H1 (cell line): Measurements from ENCODE around the gene FAR2. TPM values are rescaled to one million over a fixed set of nuclear protein-coding genes. Genes with fewer than 3 reads are reported as not detected.

Experiments
- CTCF ChIA-PET: fragments of 300-600 bp; sonication (Branson Sonifier 250); formaldehyde crosslinking; loops from one replicate; lab custom pipeline; 2021; ENCODE audit not compliant: partially characterized antibody; lab: Charles Lee
- POLR2A ChIA-PET: fragments of 300-600 bp; sonication (Branson Sonifier 250); formaldehyde crosslinking; loops from one replicate; lab custom pipeline; 2021; ENCODE audit warnings: inconsistent platforms; ENCODE audit not compliant: partially characterized antibody; lab: Charles Lee
- DNase-seq, 2 experiments: peaks; one replicate each; pipeline versions ENCODE4 v3.0.0 to v3.0.0-alpha.2; 2010 to 2022; ENCODE audit warnings: low spot score in 2 of 2, low read depth in 1 of 2, mixed read lengths in 1 of 2
- FAIRE-seq: peaks from 2 replicates; lab custom pipeline; 2011; peaks lifted over from hg19 to GRCh38; lab: Jason Lieb, UNC
- H2AFZ ChIP-seq: 2 replicates; pipeline ENCODE4 v1.8.1; 2012; ENCODE audit warnings: low read length, inconsistent platforms
- H2AK5ac ChIP-seq: 2 replicates; pipeline ENCODE4 v1.6.1; 2013; ENCODE audit warnings: low read depth, low read length
- H2BK120ac ChIP-seq: replicated peaks from 2 replicates; pipeline ENCODE3; 2013; ENCODE audit warnings: low read depth, low read length, inconsistent platforms
- H2BK12ac ChIP-seq: 2 replicates; pipeline ENCODE4 v1.6.1; 2013; ENCODE audit warnings: low read depth, low read length
- H2BK15ac ChIP-seq: 2 replicates; pipeline ENCODE4 v1.6.1; 2013; ENCODE audit warnings: low read length
- H2BK20ac ChIP-seq: 2 replicates; pipeline ENCODE4 v1.6.1; 2013; ENCODE audit warnings: low read length
- H2BK5ac ChIP-seq: 2 replicates; pipeline ENCODE4 v1.6.1; 2013; ENCODE audit warnings: low read depth, low read length
- H3K14ac ChIP-seq: 2 replicates; pipeline ENCODE4 v1.6.1; 2013; ENCODE audit warnings: inconsistent platforms; ENCODE audit not compliant: insufficient read length
- H3K18ac ChIP-seq: 2 replicates; pipeline ENCODE4 v1.6.1; 2013; ENCODE audit warnings: low read length; ENCODE audit errors: extremely low read depth
- H3K23ac ChIP-seq: 2 replicates; pipeline ENCODE4 v1.6.1; 2013; ENCODE audit warnings: inconsistent platforms; ENCODE audit not compliant: insufficient read length
- H3K23me2 ChIP-seq: 2 replicates; pipeline ENCODE4 v1.6.1; 2013; ENCODE audit warnings: low read depth, low read length
- H3K27ac ChIP-seq: 2 replicates; pipeline ENCODE4 v1.6.1; 2011; ENCODE audit warnings: low read depth, low read length, inconsistent platforms
- H3K27me3 ChIP-seq, 4 experiments: replicated peaks in 1 of 4; 1 replicate in 1 of 4; 2 replicates in 3 of 4; pipeline versions ENCODE4 v1.6.1 to v1.8.1; 2011 to 2013; ENCODE audit warnings: low read length in 3 of 4, mild to moderate bottlenecking in 3 of 4, inconsistent platforms in 2 of 4, mixed read lengths in 2 of 4, moderate library complexity in 1 of 4; ENCODE audit not compliant: control insufficient read depth in 3 of 4, insufficient read depth in 3 of 4; ENCODE audit errors: extremely low read depth in 1 of 4
- H3K36me3 ChIP-seq, 4 experiments: 2 replicates each; pipeline versions ENCODE4 v1.6.1 to v1.8.1; 2011 to 2013; ENCODE audit warnings: mild to moderate bottlenecking in 4 of 4, low read length in 3 of 4, moderate library complexity in 2 of 4, control low read depth in 1 of 4, inconsistent platforms in 1 of 4; ENCODE audit not compliant: insufficient read depth in 4 of 4, control insufficient read depth in 2 of 4
- H3K4ac ChIP-seq: replicated peaks from 2 replicates; pipeline ENCODE3; 2013; ENCODE audit warnings: low read length, low read depth, mixed read lengths, inconsistent platforms; ENCODE audit not compliant: insufficient read length
- H3K4me1 ChIP-seq, 4 experiments: replicated peaks in 1 of 4; 1 replicate in 1 of 4; 2 replicates in 3 of 4; pipeline versions ENCODE4 v1.6.1 to v1.8.1; 2011 to 2013; ENCODE audit warnings: low read length in 3 of 4, inconsistent platforms in 2 of 4, mixed read lengths in 1 of 4; ENCODE audit not compliant: insufficient read depth in 4 of 4, control insufficient read depth in 3 of 4
- H3K4me2 ChIP-seq, 2 experiments: 2 replicates each; pipeline versions ENCODE4 v1.6.1 to v1.8.1; 2011 to 2013; ENCODE audit warnings: low read depth in 2 of 2, low read length in 2 of 2, control low read depth in 1 of 2, inconsistent platforms in 1 of 2, mild to moderate bottlenecking in 1 of 2; ENCODE audit not compliant: insufficient read depth in 1 of 2
- H3K4me3 ChIP-seq, 4 experiments: fragments of 200-600, 300-600 bp in 1 of 4; sonication (generic), shearing (Covaris generic), sonication (Bioruptor Twin) in 1 of 4; 2 replicates each; pipeline versions ENCODE4 v1.5.1 to v1.8.1; 2011 to 2016; ENCODE audit warnings: low read length in 4 of 4, low read depth in 3 of 4, control low read depth in 2 of 4, inconsistent platforms in 2 of 4, mild to moderate bottlenecking in 2 of 4, mixed read lengths in 1 of 4, moderate library complexity in 1 of 4; ENCODE audit not compliant: insufficient read depth in 2 of 4; ENCODE audit errors: extremely low read depth in 1 of 4
- H3K56ac ChIP-seq: replicated peaks from 2 replicates; pipeline ENCODE3; 2013; ENCODE audit warnings: low read depth, mild to moderate bottlenecking, mixed read lengths, low read length, inconsistent platforms; ENCODE audit not compliant: insufficient read length
- H3K79me1 ChIP-seq: 2 replicates; pipeline ENCODE4 v1.6.1; 2013; ENCODE audit warnings: low read depth, low read length, control low read depth
- H3K79me2 ChIP-seq, 2 experiments: 2 replicates each; pipeline versions ENCODE4 v1.6.1 to v1.8.1; 2012 to 2013; ENCODE audit warnings: low read length in 2 of 2, mild to moderate bottlenecking in 2 of 2, inconsistent platforms in 1 of 2; ENCODE audit not compliant: insufficient read depth in 2 of 2, control insufficient read depth in 1 of 2
- H3K9ac ChIP-seq, 4 experiments: replicated peaks in 1 of 4; 1 replicate in 1 of 4; 2 replicates in 3 of 4; pipeline versions ENCODE4 v1.6.1 to v1.8.1; 2011 to 2013; ENCODE audit warnings: low read depth in 3 of 4, low read length in 3 of 4, control low read depth in 2 of 4, mild to moderate bottlenecking in 2 of 4, moderate library complexity in 2 of 4, inconsistent platforms in 1 of 4; ENCODE audit errors: extremely low read depth in 1 of 4
- H3K9me3 ChIP-seq, 2 experiments: 2 replicates each; pipeline versions ENCODE4 v1.6.1 to v1.8.1; 2012 to 2013; ENCODE audit warnings: mild to moderate bottlenecking in 2 of 2, moderate library complexity in 2 of 2, control low read depth in 1 of 2, inconsistent platforms in 1 of 2, low read depth in 1 of 2, low read length in 1 of 2, mixed read lengths in 1 of 2; ENCODE audit not compliant: insufficient read depth in 2 of 2
- H4K20me1 ChIP-seq, 2 experiments: replicated peaks in 1 of 2; 2 replicates each; pipeline versions ENCODE3 to v1.8.1; 2011 to 2013; ENCODE audit warnings: inconsistent platforms in 2 of 2, low read length in 2 of 2, mild to moderate bottlenecking in 1 of 2; ENCODE audit not compliant: insufficient read depth in 2 of 2, control insufficient read depth in 1 of 2
- H4K5ac ChIP-seq: 2 replicates; pipeline ENCODE4 v1.6.1; 2013; ENCODE audit warnings: low read length, low read depth, mixed read lengths, inconsistent platforms; ENCODE audit not compliant: insufficient read length
- H4K8ac ChIP-seq: 2 replicates; pipeline ENCODE4 v1.8.0; 2013; ENCODE audit warnings: mild to moderate bottlenecking, moderate library complexity, low read length, inconsistent platforms; ENCODE audit not compliant: insufficient read depth; ENCODE audit errors: extremely low read depth
- H4K91ac ChIP-seq: replicated peaks from 2 replicates; pipeline ENCODE3; 2013; ENCODE audit warnings: low read length, mixed read lengths, inconsistent platforms; ENCODE audit not compliant: insufficient read length
- CBX5 ChIP-seq: fragments of 300-800, 300-1000 bp; sonication (generic); IDR thresholded peaks from 2 replicates; pipeline ENCODE4 v1.7.1; 2016; ENCODE audit warnings: antibody characterized with exemption, low read length, low read depth
- CREB1 ChIP-seq: IDR thresholded peaks from 2 replicates; pipeline ENCODE4 v1.6.1; 2012; ENCODE audit warnings: inconsistent platforms
- E2F6 ChIP-seq: IDR thresholded peaks from 2 replicates; pipeline ENCODE4 v1.6.1; 2012; ENCODE audit warnings: inconsistent platforms
- EZH2 ChIP-seq: fragments of 200-600 bp; sonication (generic); IDR thresholded peaks from 2 replicates; pipeline ENCODE4 v1.7.1; 2012; ENCODE audit warnings: low read depth, mild to moderate bottlenecking, moderate library complexity, low read length, inconsistent platforms; ENCODE audit not compliant: severe bottlenecking
- KDM5A ChIP-seq: fragments of 200-600 bp; IDR thresholded peaks from 2 replicates; pipeline ENCODE4 v1.7.1; 2012; ENCODE audit warnings: mild to moderate bottlenecking, low read length, inconsistent platforms, mixed read lengths
- PHF8 ChIP-seq: fragments of 200-600 bp; sonication (generic); conservative IDR thresholded peaks from 2 replicates; pipeline ENCODE4 v1.7.1; 2012; ENCODE audit warnings: low read depth, mild to moderate bottlenecking, inconsistent platforms, low read length, moderate library complexity
- RBBP5 ChIP-seq: IDR thresholded peaks from 2 replicates; pipeline ENCODE4 v1.7.1; 2012; ENCODE audit warnings: low read depth, mild to moderate bottlenecking, inconsistent platforms, low read length, moderate library complexity, borderline replicate concordance
- SIN3A ChIP-seq, 2 experiments: IDR thresholded peaks in 1 of 2; conservative IDR thresholded peaks in 1 of 2; 2 replicates each; pipeline ENCODE4 v1.6.1; 2011 to 2012; ENCODE audit warnings: low read length in 2 of 2, improper control_type of control experiment in 1 of 2, low read depth in 1 of 2, mild to moderate bottlenecking in 1 of 2
- SIRT6 ChIP-seq: IDR thresholded peaks from one replicate; pipeline ENCODE4 v1.7.1; 2012; ENCODE audit warnings: low read length, inconsistent platforms
- SP1 ChIP-seq: IDR thresholded peaks from 2 replicates; pipeline ENCODE4 v1.6.1; 2011; ENCODE audit warnings: low read depth, low read length
- TCF12 ChIP-seq: IDR thresholded peaks from 2 replicates; pipeline ENCODE4 v1.6.1; 2011; ENCODE audit warnings: low read depth, mild to moderate bottlenecking, low read length
- WGBS, 2 experiments: shearing (Covaris generic) in 1 of 2; methylation state at CpG; one replicate each; pipeline versions ENCODE4 v1.1.6 to v1.1.7; 2013 to 2015; ENCODE audit warnings: low lambda C conversion rate in 2 of 2, mixed read lengths in 2 of 2, inconsistent platforms in 1 of 2, low coverage in 1 of 2, missing lambda C conversion rate in 1 of 2; ENCODE audit not compliant: insufficient replicate concordance in 2 of 2, insufficient coverage in 1 of 2, insufficient read length in 1 of 2; ENCODE audit errors: extremely low coverage in 1 of 2, missing lambda C conversion rate in 1 of 2; 5-methylcytosine and 5-hydroxymethylcytosine counted together
- polyA plus RNA-seq, 7 experiments: library from polyadenylated mRNA; depleted of rRNA in 3 of 7; stranded (reverse) in 5 of 7; unstranded in 2 of 7; fragments of >200 nt in 5 of 7; fragments of 200-250 nt in 2 of 7; gene quantifications; 1 replicate in 5 of 7; 2 replicates in 1 of 7; 4 replicates in 1 of 7; pipeline versions ENCODE4 v1.2.1 to v1.2.3, GENCODE V29; 2011 to 2013; ENCODE audit warnings: missing spikeins in 2 of 7, mixed read lengths in 2 of 7
- total RNA-seq: library from RNA; stranded (reverse); fragmentation: NEBNext Ultra II Directional; extraction: Animal tissue kit (Norgen Biotek cat#: 25700); gene quantifications from 2 replicates; pipeline ENCODE4 v1.2.1, GENCODE V29; 2021

FAR2 gene
- total and polyA plus RNA-seq, 2 of the 8 experiments (the other 6 are each of a cell fraction or from before 2014, with no cell fraction given) = 24.0 to 24.1 TPM

GRCh38 chr12:29207120-29207519 lies 58.0 kb downstream of the FAR2 start:
- no peak overlapping the region for H3K9ac ChIP-seq
- no peak overlapping the region for H3K14ac ChIP-seq
- no peaks in the 10 kb centered on the region for H4K20me1 ChIP-seq
- no peaks in the 10 kb centered on the region; the same call in 1 of the 2 replicates for H3K23me2 ChIP-seq
- no peak overlapping the region for H2AFZ ChIP-seq
- H3K4me3 ChIP-seq = no peak overlapping the region
- no peak overlapping the region for H2BK5ac ChIP-seq
- H2BK12ac ChIP-seq = no peak overlapping the region
- H3K9me3 ChIP-seq = peaks cover 0 to 3% of the 10 kb centered on the region in 2 experiments; a peak in 1 of 4 replicates
- H3K4me1 ChIP-seq = peaks cover 0 to 6% (median 0%) of the 10 kb centered on the region in 4 experiments; a peak in 1 of 7 replicates
- H3K56ac ChIP-seq = no peak overlapping the region
- H2BK120ac ChIP-seq = no peak overlapping the region
- no peak overlapping the region for H2BK20ac ChIP-seq
- no peak overlapping the region for H4K8ac ChIP-seq
- H3K79me1 ChIP-seq = no peaks in the 10 kb centered on the region
- no peak overlapping the region for H3K27ac ChIP-seq
- no peaks in the 10 kb centered on the region for H3K79me2 ChIP-seq
- no peak overlapping the region for H2BK15ac ChIP-seq
- no peak for DNase-seq
- no peak overlapping the region for H4K5ac ChIP-seq
- no peaks in the 10 kb centered on the region for H3K27me3 ChIP-seq
- no peak overlapping the region for H4K91ac ChIP-seq
- ChIA-PET POLR2A (no interaction called here), CTCF (interaction anchor here (0.6 kb wide), 1 partner anchor 133 kb away, joined by 3 read pairs; no protein-coding TSS in a partner anchor)
- no peak overlapping the region for H3K23ac ChIP-seq
- no peaks in the 10 kb centered on the region for H3K36me3 ChIP-seq
- H3K18ac ChIP-seq = no peak overlapping the region
- no peak overlapping the region for H2AK5ac ChIP-seq
- 77% methylated on average over 5 of the region's 5 CpGs; no CpG with 5 or more reads in 1 of the 2 experiments for WGBS, 2 experiments
- H3K4ac ChIP-seq = no peak overlapping the region
- H3K4me2 ChIP-seq = no peak overlapping the region
- FAIRE-seq = no peak
- TF ChIP-seq CBX5 = no peak
- TF ChIP-seq SP1 = no peak
- TF ChIP-seq E2F6 = no peak
- TF ChIP-seq PHF8 = no peak
- TF ChIP-seq RBBP5 = no peak
- no peak for TF ChIP-seq SIN3A (conservative IDR thresholded peaks at IDR 0.05 in 1 of 2, IDR thresholded peaks at IDR 0.05 in 1 of 2; ENCODE audit: low read depth in 1 of 2, low read length in 2 of 2)
- no peak for TF ChIP-seq TCF12
- TF ChIP-seq SIRT6 = no peak
- TF ChIP-seq KDM5A = no peak
- no peak for TF ChIP-seq CREB1
- TF ChIP-seq EZH2 = no peak
